GM12865 (cell line): ENCODE results near the gene BSX.

Source experiments
- DNase-seq: peaks from one replicate; pipeline ENCODE4 v3.0.0; 2010; ENCODE audit warnings: low read depth
- H3K4me3 ChIP-seq: 2 replicates; pipeline ENCODE4 v1.5.1; 2011; ENCODE audit warnings: mild to moderate bottlenecking, low read depth, low read length, control low read depth
- TF ChIP-seq, protein P1 (sequence below): IDR thresholded peaks from 2 replicates; pipeline ENCODE4 v1.5.1; 2011; ENCODE audit warnings: low read length, control low read depth, low read depth, inconsistent platforms; ENCODE audit not compliant: insufficient read depth; ENCODE audit errors: missing control alignments

BSX gene

DNA sequence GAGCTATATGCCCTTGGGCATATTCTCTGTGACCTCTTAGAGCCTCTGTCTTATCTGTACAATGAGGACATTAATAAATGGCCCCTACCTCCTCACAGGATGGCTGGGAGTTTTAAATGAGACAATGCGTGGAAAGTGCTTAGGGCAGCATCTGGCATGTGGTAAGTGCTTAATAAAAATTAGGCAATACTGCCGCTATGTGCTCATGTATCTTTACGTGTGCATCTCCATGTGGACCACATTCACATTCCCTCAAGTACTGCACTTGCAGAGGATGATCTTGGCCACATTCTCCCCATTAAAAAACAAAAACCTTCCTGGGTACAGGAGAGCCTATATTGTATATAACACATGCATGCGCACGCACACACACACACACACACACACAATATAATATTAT lies 19.1 kb upstream of the BSX start:
- DNase-seq = no peak
- no peak overlapping the region for H3K4me3 ChIP-seq
- TF ChIP-seq, protein P1, sequence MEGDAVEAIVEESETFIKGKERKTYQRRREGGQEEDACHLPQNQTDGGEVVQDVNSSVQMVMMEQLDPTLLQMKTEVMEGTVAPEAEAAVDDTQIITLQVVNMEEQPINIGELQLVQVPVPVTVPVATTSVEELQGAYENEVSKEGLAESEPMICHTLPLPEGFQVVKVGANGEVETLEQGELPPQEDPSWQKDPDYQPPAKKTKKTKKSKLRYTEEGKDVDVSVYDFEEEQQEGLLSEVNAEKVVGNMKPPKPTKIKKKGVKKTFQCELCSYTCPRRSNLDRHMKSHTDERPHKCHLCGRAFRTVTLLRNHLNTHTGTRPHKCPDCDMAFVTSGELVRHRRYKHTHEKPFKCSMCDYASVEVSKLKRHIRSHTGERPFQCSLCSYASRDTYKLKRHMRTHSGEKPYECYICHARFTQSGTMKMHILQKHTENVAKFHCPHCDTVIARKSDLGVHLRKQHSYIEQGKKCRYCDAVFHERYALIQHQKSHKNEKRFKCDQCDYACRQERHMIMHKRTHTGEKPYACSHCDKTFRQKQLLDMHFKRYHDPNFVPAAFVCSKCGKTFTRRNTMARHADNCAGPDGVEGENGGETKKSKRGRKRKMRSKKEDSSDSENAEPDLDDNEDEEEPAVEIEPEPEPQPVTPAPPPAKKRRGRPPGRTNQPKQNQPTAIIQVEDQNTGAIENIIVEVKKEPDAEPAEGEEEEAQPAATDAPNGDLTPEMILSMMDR = no peak

DNA sequence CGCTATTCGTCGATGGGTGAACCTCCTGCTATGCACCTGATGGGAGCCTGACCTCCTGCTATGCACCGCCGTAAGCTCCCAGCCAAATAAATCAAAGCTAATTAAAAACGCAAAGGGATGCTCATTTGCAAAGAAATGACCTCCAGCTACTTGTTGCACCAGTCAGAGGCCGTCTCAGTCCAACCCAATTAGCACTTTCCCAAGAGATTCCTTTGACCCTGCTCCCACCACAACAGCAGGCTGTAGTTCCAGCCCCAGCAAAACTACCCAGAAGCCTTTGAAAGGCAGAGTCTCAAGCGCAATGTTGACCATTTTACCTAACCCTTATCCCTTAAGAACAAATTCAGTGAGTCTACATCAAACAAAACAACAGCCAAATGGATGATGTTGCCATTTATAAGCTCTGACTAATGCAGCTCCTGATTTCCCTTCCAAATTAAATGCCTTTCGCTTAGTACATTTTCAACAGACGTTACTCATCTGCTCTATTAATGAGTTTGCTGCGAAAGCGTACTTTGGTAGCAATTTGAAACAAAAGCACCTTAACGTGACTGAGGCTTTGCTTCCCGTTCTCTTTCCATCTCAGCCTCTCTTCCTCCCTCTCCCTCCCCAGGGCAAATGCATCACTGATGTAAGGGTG lies 17.2 kb upstream of the BSX start:
- H3K4me3 ChIP-seq = no peak overlapping the region
- TF ChIP-seq, protein P1 = no peak
- no peak for DNase-seq

DNA sequence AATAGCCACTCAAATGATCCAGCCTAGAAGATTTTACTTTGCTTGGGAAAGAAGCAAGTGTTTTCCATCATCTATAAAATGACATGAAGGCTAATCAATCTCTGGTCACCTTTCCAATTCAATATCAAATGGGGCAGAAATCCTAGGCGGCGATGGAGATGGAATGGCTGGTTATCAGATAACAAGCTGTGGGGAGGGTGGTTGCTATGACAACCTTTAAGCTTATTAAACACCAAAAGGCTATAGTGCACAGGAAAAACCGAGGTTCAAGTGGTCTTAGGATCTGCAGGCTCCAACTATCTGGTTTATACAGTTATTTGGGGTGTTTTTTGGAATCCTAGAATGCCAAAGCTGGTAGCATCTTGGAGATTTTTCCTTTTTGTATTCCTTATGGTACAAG lies 13.9 kb upstream of the BSX start:
- H3K4me3 ChIP-seq = no peak overlapping the region
- TF ChIP-seq, protein P1 = no peak
- no peak for DNase-seq

DNA sequence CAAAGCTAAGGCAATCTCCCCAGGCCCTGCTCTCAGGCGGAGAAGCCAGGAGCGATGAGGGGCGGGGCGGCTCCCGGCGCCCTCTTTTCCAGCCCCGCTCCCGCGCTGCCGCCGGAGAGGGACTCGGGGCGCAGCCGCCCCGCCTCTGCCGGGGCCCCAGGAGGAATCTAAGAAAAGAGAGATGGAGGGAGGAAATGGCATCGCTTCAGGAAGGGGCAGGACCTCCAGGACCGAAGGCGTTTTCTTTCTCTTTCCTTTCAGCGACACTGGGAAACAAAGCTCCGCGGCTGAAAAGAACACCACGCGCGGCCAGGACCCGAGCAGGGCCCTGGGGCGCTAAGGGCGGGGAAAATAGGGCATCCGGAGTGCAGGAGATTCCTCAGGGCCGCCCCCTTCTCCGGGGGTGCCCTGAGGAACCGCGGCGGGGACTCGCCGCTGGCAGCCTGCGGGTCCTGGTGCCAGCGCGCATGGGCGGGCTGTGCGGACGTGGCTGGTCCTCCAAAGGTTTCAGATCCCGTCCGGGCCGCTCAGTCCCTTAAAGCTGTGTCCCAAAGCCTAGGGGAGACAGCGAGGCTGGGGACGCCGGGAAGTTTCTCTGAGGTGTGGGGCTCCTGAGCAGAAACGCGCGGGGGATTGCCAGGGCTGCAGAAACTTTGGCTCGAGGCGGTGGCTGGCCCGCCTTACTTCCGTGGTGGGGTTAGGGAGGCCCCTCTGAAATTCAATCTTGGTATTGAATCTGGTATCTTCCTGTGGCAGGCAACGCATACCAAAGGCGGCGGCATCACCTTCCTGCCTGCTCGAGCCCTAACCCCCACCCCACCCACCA lies 2.8 kb upstream of the BSX start:
- TF ChIP-seq, protein P1 = no peak
- DNase-seq = peak; percentile 3
- H3K4me3 ChIP-seq = peak overlapping the region; percentile 60

DNA sequence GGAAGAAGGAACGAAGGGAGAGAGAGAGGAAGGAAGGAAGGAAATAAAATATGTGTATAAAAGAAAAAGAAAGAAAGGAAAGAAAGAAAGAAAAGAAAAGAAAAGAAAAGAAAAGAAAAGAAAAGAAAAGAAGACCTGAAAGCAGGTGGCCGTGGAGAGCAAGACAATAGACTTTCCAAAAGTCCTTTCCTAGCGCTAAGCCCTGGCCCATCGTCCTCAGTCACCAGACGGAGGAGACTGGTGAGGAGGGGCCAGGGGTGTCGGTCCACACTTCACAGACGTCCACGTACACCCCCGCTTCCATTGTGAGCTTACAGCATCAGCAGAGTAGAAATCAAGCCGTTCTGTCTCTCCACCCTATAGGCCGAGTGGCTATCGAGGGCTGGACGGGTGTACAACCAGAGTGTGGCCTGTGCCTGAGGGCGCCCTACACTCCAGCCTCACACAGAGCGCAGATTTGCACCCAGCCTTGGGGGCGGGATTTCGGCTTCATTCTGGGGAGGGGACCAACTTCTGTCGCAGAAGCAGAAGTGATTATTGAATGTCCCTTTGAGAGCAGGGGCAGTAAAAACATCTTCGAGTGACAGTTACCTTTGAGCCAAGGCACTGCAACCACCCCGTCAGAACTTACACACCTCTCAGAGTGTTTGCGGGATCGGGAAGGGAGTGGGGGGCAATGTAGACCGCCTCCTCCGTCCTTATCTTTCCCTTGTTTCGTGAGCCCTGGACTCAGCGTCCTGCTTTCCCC lies 2.0 kb upstream of the BSX start:
- no peak for DNase-seq
- H3K4me3 ChIP-seq = peak overlapping the region; percentile 60
- TF ChIP-seq, protein P1 = no peak

DNA sequence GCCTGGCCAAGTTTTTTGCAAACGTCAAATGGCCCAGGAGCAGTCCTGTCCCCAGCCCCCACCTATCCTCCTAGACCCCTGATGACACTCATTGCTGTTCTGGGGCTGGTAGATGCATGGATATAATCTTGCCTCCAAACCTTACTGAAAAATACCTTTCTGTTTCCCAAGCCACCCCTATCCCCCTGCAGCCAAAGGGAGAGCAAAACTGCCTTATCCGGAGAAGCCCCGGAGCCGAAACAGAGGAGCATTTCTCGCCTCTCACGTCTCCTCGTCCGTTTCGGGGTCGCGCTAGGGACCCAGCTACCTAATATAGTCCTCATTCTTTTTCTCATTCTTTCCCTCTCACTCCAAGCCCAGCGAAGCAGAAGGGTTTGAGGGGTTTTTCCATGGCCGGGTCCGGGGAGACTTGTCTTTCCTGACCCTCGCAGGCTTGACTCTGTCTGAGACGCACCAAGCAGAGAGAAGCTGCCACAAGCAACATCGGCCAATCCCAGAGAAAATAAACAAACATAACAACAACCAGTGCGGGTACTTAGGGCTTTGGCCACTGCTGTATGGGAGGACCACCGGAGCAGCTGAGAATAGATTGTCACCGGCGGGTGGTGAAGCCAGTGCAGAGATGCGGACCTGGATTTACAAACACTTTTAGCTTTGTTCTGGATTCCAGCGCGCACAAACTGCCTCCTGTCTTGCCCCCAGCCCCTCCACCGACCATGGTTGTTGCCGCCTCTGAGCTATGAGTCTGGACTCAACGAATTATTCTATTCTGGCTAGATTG lies 1.6 kb downstream of the BSX start:
- no peak for DNase-seq
- H3K4me3 ChIP-seq = no peak overlapping the region
- TF ChIP-seq, protein P1 = no peak
